GM19328 (cell line): ENCODE results near the gene ARSG.
"Not testable (repeated sequence)": the region's sequence is repeated elsewhere in the genome, so short reads cannot be mapped to it uniquely, and the experiment has no call there.

Experiments
- ATAC-seq: cut with Tn5 transposase; IDR thresholded peaks from one replicate; pipeline ENCODE4 v1.9.1; 2021; ENCODE audit warnings: mild to moderate bottlenecking, moderate library complexity; ENCODE audit not compliant: unreplicated experiment

ARSG gene

DNA sequence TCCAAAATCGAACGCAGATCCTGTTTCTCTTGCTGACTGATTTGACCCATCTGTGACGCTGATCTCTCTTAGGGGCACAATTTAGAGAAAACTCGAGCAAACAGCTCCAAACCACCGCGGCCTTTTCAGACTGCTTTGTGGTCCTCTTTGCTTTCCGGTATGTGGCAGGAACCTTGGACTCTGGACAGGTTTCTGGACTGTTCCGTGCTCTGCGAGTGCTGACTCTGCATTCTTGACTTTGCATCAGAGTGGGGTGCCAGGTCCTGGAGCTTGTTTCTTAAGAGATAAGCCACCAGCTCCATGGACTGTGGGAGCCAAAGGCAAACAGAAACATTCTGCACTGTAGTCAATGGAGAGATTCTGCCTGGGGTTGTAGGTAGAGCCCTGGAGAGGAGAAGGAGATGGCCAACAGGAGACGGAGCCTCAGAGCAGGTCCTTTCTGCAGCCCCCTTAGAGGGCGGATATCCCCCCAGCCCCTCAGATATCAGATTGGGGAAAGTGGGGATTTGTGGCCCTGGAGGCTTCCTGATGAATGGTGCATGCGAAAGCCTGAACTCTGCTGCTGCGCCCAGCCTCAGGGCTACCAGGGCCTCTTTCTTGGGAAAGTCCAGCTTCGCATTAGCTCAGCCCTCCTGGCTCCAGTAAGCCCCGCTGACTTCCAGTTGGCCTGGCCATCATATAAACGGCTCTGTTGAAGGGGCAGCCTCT, 100.4 kb downstream of the ARSG start:
- no peak for ATAC-seq

GRCh38 chr17:68394608-68395331, 103.5 kb downstream of the ARSG start:
- ATAC-seq: no peak

DNA sequence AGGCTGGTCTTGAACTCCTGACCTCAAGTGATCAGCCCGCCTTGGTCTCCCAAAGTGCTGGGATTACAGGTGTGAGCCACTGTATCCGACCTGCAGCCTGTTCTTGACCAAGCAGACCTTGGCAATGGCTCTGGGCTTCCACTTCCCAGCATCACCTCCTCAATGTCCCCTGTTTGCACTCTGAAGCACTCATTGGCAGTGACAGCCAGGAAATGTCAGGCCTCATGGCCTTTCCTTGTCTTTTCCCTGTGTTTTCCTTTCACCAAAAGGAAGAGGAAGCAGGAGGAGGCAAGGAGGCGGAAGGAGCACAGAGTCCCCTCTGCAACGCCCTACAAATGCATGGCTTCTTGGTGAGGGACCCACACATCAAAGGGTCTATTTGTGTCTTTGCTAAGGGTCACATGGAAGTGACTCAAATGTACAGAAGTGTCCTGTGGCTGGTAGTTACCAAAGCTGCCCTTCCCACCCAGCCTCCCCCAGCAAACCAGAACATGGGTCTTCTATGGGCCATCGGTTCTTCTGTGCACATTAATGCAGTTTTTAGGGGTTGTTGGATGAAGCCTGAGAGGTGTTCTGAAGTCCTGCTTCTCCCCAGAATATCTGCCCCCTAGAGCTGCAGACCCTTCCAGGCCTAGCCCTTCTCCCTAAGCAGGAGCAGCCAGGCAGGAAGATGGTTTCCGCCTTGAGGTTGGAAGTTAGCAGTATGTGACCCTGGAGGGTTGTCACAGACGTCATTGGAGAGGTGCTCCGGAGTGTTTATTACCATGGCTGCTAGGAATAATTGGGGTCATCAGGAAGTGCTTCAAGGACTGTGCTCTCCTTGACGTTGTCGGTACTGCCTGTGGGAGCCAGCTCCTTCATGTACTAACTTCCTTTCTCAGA, 105.2 kb downstream of the ARSG start:
- no peak for ATAC-seq

DNA sequence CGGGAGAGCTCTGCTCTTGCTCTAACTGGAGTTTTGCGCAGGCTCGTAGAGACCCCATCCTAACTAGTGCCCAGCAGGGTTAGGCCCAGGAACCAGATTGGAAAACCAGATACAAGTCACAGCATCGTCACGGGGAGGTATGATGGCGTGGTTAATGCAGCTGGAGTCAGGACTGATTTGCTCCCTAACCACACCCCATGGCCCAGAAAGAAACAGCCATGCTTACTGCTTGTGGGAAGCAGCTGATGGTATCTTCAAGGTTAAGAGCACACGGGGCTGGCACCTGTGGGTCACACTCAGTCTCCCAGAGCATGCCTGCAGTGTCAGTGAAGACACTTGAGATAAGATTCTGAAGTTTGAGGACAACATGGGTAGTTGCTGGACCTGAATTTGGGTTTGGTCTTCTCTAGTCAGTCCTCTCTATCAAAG, 105.8 kb downstream of the ARSG start:
- no peak for ATAC-seq

DNA sequence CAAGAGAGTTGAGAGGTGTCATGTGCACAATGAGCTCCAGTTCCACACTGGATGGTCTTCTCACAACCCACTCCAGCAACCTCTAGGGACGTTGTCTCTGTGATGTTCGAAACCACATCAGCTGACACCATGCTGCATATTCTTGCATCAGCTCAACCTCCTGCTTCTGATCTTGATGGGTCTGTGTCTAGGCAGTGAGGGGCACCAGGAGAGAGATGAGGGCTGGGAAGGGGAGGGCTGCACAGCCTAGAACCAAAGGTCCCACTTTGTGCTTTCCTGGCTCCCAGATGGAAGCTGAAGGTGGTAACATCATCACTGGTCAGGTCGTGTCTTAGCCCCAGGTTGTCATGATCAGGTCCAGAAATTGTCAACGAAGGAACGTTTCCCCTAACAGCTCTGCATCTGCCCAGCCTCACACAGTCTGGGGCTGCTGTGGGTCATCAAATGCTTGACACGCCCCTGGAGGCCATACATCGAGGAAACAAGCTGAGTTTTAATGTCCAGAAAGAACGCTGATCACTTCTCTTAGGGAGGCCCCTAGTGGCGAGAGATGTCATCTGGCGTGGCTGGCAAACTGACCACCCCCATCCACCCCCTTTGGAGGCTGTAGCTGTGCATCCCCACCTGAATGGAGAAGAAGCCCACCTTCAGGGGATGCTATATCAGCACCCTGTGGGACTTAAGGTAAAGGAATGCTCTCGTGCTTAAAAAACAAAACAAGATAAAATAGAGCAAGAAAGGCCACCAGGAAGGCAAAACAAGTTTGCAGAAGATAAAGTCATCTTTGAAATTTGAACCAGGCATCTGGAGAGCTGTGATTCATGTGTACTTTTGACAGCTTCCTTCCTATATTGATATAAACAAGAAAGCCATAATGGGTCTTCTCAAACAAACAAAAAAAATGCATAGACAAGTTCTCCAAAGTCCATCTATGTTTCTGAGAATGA, 107.7 kb downstream of the ARSG start:
- no peak for ATAC-seq

DNA sequence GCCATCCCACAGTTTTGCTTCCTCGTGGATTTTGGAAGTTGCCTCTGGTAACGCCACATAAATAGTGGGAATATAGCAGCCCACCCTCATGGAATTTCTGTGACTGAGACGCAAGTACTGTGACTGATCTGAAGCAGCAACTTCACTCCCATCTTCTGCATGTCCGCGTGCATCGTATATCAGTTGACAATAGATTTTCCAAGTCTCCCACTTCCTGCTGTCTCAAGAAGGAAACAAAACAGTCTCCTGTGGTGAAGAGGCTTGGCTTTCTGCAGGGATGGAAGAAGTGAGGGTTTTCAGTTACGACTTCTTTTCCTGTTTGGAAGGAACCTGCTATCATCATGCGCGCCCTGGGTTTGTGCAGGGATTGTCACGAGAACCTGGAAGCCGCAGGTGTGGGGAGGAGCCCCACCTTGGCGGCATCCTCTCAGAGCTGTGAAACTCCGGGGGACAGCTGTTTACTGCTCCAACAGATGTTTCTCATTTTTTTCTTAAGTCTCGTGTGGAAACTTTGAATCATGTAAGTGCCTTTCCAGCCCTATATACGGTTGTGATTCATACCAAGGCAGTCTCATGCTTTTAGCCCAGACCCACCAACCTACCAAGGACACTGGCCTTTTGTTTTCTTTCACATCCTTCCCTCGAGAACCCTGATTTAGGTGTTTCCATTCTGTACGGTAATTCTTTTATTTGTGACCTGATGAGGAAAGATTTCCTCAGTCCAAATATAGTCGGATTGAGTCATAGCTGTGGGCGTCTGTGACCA, 108.5 kb downstream of the ARSG start:
- ATAC-seq: no peak

- no peak for ATAC-seq
Observed at GRCh38 chr17:68400404-68400735, 109.1 kb downstream of the ARSG start.

DNA sequence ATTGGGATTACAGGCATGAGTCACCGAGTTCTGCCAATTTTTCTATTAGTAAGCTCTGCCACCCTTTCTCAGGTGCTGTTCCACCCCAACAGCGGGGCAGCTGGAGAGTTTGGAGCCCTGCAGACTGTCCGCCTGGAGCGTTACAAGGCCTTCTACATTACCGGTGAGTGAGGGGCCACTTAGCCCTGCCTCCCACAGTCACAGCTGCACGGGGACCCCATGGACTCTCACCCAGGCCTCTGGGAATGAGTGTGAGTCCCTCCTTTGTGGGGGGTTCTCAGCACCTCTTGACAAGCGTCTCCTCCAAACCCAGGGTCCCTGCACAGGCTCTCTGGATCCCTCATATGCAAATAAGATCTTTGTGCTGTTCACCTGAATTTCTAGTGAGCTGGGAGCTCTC, 110.0 kb downstream of the ARSG start:
- no peak for ATAC-seq

DNA sequence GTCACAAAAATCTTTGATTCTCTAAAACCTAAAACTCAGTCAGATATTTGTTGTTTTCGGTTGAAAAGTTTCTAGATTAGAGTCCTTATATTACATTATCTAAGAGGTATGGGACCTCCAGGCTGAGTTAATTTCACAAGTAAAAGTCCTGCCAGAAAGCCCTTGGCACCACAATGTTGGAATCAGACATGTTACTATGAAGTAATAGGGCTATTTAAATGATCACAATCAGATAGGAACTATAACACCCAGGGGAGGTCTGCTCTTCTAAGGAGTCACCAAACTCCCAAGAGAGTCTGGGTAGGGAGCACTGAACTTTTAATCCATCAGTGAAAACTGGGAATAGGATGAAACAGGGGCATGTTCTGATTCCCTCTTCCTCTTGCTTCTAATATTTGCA, 111.8 kb downstream of the ARSG start:
- ATAC-seq: no peak

DNA sequence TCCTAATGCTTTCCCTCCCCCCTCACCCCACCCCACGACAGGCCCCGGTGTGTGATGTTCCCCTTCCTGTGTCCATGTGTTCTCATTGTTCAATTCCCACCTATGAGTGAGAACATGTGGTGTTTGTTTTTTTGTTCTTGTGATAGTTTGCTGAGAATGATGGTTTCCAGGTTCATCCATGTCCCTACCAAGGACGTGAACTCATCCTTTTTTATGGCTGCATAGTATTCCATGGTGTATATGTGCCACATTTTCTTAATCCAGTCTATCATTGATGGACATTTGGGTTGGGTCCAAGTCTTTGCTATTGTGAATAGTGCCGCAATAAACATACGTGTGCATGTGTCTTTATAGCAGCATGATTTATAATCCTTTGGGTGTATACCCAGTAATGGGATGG, 112.5 kb downstream of the ARSG start:
- not testable (repeated sequence) for ATAC-seq

- not testable (repeated sequence) for ATAC-seq
Observed at GRCh38 chr17:68407656-68408055, 116.4 kb downstream of the ARSG start.

- ATAC-seq: not testable (repeated sequence)
Observed at GRCh38 chr17:68413597-68414560, 122.6 kb downstream of the ARSG start.

DNA sequence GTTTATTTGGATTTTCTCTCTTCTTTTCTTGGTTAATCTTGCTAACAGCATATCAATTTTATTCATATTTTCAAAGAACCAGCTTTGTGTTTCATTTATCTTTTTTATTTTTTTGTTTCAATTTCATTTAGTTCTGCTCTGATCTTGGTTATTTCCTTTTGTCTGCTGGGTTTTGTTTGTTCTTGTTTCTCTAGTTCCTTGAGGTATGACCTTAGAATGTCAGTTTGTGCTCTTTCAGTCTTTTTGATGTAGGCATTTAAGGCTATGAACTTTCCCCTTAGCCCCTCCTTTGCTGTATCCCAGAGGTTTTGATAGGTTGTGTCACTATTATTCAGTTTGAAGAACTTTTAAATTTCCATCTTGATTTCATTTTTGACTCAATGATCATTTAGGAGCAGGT, 123.6 kb downstream of the ARSG start:
- not testable (repeated sequence) for ATAC-seq

GRCh38 chr17:68417317-68417716, 126.0 kb downstream of the ARSG start:
- ATAC-seq: no peak

DNA sequence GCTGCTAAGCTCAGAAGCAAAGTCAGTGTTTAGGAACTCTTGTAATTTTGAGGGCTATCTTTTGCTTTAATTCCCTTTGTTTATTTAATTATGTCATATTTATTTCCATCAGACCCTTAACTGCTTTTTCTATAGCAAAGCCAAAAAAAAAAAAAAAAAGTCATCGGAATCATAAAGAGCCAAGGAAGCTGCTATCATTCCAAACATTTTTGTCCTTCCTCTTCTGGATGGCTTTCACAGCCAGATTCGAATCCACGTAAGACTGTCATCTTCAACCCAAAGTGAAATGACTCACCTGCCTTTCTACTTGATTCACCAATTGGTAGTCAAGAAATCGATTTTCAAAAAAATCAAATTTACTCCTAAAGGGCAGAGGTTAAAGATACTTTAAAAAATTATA, 127.6 kb downstream of the ARSG start:
- no peak for ATAC-seq

GRCh38 chr17:68420065-68420464, 128.8 kb downstream of the ARSG start:
- ATAC-seq: no peak

- ATAC-seq: no peak
Observed at GRCh38 chr17:68421486-68421885, 130.2 kb downstream of the ARSG start.

GRCh38 chr17:68422821-68423220, 131.5 kb downstream of the ARSG start:
- no peak for ATAC-seq

- ATAC-seq: no peak
Observed at GRCh38 chr17:68423251-68423650, 132.0 kb downstream of the ARSG start.
